Measurements from ENCODE around the gene KRABD2.

- TF ChIP-seq USF1 (IDR thresholded peaks at IDR 0.05; ENCODE audit: borderline replicate concordance, extremely low read length, insufficient read depth, low read depth, low read length) = no peak
- no peak for TF ChIP-seq POLR2A (IDR thresholded peaks at IDR 0.05; ENCODE audit: low read depth, low read length)
- TF ChIP-seq EED (IDR thresholded peaks at IDR 0.05; ENCODE audit: low read depth) = no peak
- TF ChIP-seq CREB1 (IDR thresholded peaks at IDR 0.05; ENCODE audit: low read depth) = no peak
- no peak for TF ChIP-seq CEBPB (IDR thresholded peaks at IDR 0.05; ENCODE audit: borderline replicate concordance in 1 of 2, low read depth in 2 of 2, low read length in 2 of 2)
- no peak for TF ChIP-seq SIN3A (IDR thresholded peaks at IDR 0.05; ENCODE audit: low read depth, low read length)
- TF ChIP-seq, protein P1, sequence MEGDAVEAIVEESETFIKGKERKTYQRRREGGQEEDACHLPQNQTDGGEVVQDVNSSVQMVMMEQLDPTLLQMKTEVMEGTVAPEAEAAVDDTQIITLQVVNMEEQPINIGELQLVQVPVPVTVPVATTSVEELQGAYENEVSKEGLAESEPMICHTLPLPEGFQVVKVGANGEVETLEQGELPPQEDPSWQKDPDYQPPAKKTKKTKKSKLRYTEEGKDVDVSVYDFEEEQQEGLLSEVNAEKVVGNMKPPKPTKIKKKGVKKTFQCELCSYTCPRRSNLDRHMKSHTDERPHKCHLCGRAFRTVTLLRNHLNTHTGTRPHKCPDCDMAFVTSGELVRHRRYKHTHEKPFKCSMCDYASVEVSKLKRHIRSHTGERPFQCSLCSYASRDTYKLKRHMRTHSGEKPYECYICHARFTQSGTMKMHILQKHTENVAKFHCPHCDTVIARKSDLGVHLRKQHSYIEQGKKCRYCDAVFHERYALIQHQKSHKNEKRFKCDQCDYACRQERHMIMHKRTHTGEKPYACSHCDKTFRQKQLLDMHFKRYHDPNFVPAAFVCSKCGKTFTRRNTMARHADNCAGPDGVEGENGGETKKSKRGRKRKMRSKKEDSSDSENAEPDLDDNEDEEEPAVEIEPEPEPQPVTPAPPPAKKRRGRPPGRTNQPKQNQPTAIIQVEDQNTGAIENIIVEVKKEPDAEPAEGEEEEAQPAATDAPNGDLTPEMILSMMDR (IDR thresholded peaks at IDR 0.05 in 2 of 3, conservative IDR thresholded peaks at IDR 0.05 in 1 of 3; ENCODE audit: control insufficient read depth in 2 of 3, extremely low read depth in 1 of 3, insufficient read depth in 1 of 3, low read depth in 3 of 3, low read length in 3 of 3) = no peak
- no peak for TF ChIP-seq ZNF274 (IDR thresholded peaks at IDR 0.05; ENCODE audit: insufficient read depth, insufficient read length)
- no peak for TF ChIP-seq ZNF592 (IDR thresholded peaks at IDR 0.05)
These were observed 11.4 kb downstream of the KRABD2 start for GRCh38 chr17:8365143-8365542.

Measured in GM12878 (cell line).